AG04450 (cell line): ENCODE results near the gene LAIR2. TPM values are rescaled to one million over a fixed set of nuclear protein-coding genes. Genes with fewer than 3 reads are reported as not detected.
"Not testable (repeated sequence)": the region's sequence is repeated elsewhere in the genome, so short reads cannot be mapped to it uniquely, and the experiment has no call there.

Experiments used
- CTCF ChIA-PET: fragments of 300-600, 350-600 bp; formaldehyde crosslinking; extraction: SDS; loops from one replicate; lab custom pipeline; 2022; ENCODE audit warnings: antibody characterized with exemption, inconsistent platforms; lab: Charles Lee
- POLR2A ChIA-PET: fragments of 350-600 bp; formaldehyde crosslinking; extraction: SDS; loops from one replicate; lab custom pipeline; 2021; ENCODE audit warnings: antibody characterized with exemption, inconsistent platforms; lab: Yijun Ruan, JAX
- DNase-seq: peaks from one replicate; pipeline ENCODE4 v3.0.0-alpha.2; 2011; ENCODE audit warnings: low read depth, low spot score
- H3K27ac ChIP-seq: one replicate; pipeline ENCODE4 v1.5.1; 2012; ENCODE audit warnings: low read depth, low read length, control low read depth
- H3K27me3 ChIP-seq: one replicate; pipeline ENCODE4 v1.6.0; 2012; ENCODE audit warnings: low read length; ENCODE audit not compliant: control insufficient read depth, insufficient read depth
- H3K4me3 ChIP-seq: 2 replicates; pipeline ENCODE4 v1.5.1; 2011; ENCODE audit warnings: mild to moderate bottlenecking, low read depth, low read length, control low read depth
- H3K9me3 ChIP-seq: 2 replicates; pipeline ENCODE4 v1.5.1; 2012; ENCODE audit warnings: low read length; ENCODE audit not compliant: control insufficient read depth, insufficient read depth
- polyA plus RNA-seq: library from polyadenylated mRNA; depleted of rRNA; stranded (reverse); fragments of >200 nt; gene quantifications from 2 replicates; pipeline ENCODE4 v1.2.3, GENCODE V29; 2011
- TF ChIP-seq, protein P1 (sequence below): IDR thresholded peaks from 2 replicates; pipeline ENCODE4 v1.5.1; 2011; ENCODE audit warnings: low read depth, low read length, control low read depth, inconsistent platforms

The LAIR2 gene
- polyA plus RNA-seq, 1 experiment = not detected

GRCh38 chr19:54465426-54466109 is 37.1 kb upstream of the LAIR2 start:
- H3K27ac ChIP-seq = no peak overlapping the region
- no peak for DNase-seq
- no peaks in the 10 kb centered on the region for H3K27me3 ChIP-seq
- peaks cover 3% of the 10 kb centered on the region; the same call in 1 of the 2 replicates for H3K9me3 ChIP-seq
- TF ChIP-seq, protein P1, sequence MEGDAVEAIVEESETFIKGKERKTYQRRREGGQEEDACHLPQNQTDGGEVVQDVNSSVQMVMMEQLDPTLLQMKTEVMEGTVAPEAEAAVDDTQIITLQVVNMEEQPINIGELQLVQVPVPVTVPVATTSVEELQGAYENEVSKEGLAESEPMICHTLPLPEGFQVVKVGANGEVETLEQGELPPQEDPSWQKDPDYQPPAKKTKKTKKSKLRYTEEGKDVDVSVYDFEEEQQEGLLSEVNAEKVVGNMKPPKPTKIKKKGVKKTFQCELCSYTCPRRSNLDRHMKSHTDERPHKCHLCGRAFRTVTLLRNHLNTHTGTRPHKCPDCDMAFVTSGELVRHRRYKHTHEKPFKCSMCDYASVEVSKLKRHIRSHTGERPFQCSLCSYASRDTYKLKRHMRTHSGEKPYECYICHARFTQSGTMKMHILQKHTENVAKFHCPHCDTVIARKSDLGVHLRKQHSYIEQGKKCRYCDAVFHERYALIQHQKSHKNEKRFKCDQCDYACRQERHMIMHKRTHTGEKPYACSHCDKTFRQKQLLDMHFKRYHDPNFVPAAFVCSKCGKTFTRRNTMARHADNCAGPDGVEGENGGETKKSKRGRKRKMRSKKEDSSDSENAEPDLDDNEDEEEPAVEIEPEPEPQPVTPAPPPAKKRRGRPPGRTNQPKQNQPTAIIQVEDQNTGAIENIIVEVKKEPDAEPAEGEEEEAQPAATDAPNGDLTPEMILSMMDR = no peak
- no peak overlapping the region for H3K4me3 ChIP-seq
- POLR2A ChIA-PET = no interaction called here
- CTCF ChIA-PET = interaction anchor here (1.4 kb wide), 1 partner anchor 13 kb away, joined by 5 read pairs; no protein-coding TSS in a partner anchor

GRCh38 chr19:54466110-54466480 is 36.5 kb upstream of the LAIR2 start:
- H3K27ac ChIP-seq, H3K4me3 ChIP-seq, H3K9me3 ChIP-seq, H3K27me3 ChIP-seq, DNase-seq, POLR2A ChIA-PET: not testable (repeated sequence)
- CTCF ChIA-PET = interaction anchor here (1.4 kb wide), 1 partner anchor 12 kb away, joined by 5 read pairs; no protein-coding TSS in a partner anchor

- Histone ChIP-seq H3K9me3 (peaks cover 3% of the 10 kb centered on the region; the same call in 1 of the 2 replicates), H3K27me3 (no peaks in the 10 kb centered on the region), H3K27ac (no peak overlapping the region), H3K4me3 (no peak overlapping the region)
- CTCF ChIA-PET = interaction anchor here (0.7 to 2.7 kb wide), 2 partner anchors 9 to 12 kb away, joined by 3 to 10 read pairs; no protein-coding TSS in a partner anchor
- POLR2A ChIA-PET = interaction anchor here (0.8 kb wide), 1 partner anchor 698 kb away, joined by 4 read pairs; no protein-coding TSS in a partner anchor
- TF ChIP-seq, protein P1 = no peak
- no peak for DNase-seq
Measured at GRCh38 chr19:54469496-54469934, 33.1 kb upstream of the LAIR2 start.

DNA sequence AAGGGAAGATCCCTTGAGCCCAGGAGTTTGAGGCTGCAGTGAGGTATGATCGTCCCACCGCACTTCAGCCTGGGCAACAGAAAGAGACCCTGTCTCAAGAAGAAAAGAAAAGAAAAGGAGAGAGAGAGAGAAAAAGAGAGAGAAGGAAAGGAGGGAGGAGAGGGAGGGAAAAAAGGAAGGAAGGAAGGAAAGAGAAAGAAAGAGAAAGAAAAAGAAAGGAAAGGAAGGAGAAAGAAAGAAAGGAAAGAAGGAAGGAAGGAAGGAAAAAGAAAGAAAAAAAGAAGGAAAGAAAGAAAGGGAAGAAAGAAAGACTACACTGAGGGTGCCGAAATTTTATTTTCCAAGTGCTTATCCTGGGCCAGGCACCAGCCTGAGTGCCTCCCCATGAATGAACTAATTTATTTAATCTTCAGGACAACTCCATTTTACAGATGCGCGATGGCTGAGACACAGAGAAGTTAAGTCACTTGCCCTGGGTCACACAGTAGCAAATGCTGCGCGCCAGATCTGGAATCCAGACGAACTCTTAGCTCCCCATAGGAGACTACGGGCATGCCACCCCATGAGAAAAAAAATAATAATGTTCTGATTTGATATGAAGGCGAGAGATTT is 32.2 kb upstream of the LAIR2 start:
- ChIA-PET POLR2A (interaction anchor here (0.8 kb wide), 1 partner anchor 697 kb away, joined by 4 read pairs; no protein-coding TSS in a partner anchor), CTCF (interaction anchor here (1.9 to 2.7 kb wide), 2 partner anchors 9 to 11 kb away, joined by 7 to 10 read pairs; no protein-coding TSS in a partner anchor)
- Histone ChIP-seq H3K9me3 (peaks cover 2% of the 10 kb centered on the region; the same call in 1 of the 2 replicates), H3K27me3 (no peaks in the 10 kb centered on the region), H3K4me3 (no peak overlapping the region; the same call in 1 of the 2 replicates), H3K27ac (no peak overlapping the region)
- DNase-seq = no peak
- TF ChIP-seq, protein P1 = no peak

DNA sequence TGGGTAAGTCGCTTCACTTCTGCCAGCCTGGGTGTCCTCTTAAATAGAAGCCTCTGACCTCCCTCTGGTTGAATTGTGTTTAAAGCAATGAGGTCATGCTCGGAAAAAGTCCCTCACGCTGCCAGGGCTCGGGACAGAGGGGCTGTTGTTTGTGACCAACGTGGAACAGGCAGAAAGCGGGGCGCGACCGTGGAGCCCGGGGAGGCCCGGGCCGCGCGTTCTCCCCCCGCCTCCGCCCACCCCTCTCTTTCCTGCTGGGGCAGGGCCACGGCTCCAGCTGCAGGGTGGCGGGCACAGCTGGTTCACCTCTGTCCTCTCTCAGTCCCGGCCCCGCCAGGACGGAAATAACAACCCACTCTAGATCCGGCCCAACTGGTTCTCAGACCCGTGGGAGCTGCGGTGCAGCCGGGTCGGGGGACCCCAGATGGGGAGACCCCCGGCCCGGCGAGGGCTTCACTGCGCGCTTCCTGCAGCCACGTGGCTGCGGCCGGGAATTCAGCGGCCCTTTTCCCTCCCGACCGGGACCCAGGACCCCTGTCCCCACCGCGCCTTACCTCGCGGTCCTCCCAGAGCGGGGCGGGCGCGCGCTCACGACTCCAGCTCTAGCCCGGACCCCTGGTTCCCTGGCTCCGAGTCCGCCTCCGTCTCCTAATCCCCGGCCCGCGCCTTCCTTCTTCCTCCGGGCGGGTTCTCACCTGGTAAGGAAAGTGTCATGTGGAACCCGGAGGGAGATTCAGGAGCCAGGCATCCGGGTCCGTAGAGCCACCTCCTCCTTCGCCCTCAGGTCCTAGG is 31.4 kb upstream of the LAIR2 start:
- POLR2A ChIA-PET = no interaction called here
- CTCF ChIA-PET = interaction anchor here (1.9 kb wide), 1 partner anchor 10 kb away, joined by 7 read pairs; no protein-coding TSS in a partner anchor
- TF ChIP-seq, protein P1 = no peak

More for the DNA sequence above, 31.4 kb upstream of the LAIR2 start:
- Histone ChIP-seq H3K4me3 (peak overlapping the region; percentile 58), H3K9me3 (no peaks in the 10 kb centered on the region; the same call in 1 of the 2 replicates), H3K27ac (no peak overlapping the region), H3K27me3 (no peaks in the 10 kb centered on the region)
- no peak for DNase-seq
